ENCODE measurements around the gene MAPK10.

MAPK10 gene

DNA sequence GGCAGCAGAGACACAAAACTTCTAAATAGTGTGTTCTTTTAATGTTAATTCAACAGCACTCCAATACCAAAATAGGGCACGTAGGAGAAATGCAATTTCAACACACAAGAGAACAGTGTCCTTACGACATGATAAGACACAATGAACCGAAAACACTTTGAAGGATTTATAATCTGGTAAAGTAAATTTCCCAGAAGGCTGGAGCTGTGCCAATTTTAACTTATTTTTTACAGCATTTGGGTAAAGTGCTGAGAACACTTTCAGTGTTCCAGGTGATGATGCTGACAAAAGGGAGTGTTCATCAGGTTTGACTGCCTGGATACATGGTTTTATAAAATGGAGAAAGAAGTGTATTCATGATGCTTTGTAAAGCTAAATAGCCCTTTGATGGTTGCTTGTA lies 76.5 kb downstream of the MAPK10 start:
- no peak for DNase-seq (ENCODE audit: low spot score)
- TF ChIP-seq, protein P1, sequence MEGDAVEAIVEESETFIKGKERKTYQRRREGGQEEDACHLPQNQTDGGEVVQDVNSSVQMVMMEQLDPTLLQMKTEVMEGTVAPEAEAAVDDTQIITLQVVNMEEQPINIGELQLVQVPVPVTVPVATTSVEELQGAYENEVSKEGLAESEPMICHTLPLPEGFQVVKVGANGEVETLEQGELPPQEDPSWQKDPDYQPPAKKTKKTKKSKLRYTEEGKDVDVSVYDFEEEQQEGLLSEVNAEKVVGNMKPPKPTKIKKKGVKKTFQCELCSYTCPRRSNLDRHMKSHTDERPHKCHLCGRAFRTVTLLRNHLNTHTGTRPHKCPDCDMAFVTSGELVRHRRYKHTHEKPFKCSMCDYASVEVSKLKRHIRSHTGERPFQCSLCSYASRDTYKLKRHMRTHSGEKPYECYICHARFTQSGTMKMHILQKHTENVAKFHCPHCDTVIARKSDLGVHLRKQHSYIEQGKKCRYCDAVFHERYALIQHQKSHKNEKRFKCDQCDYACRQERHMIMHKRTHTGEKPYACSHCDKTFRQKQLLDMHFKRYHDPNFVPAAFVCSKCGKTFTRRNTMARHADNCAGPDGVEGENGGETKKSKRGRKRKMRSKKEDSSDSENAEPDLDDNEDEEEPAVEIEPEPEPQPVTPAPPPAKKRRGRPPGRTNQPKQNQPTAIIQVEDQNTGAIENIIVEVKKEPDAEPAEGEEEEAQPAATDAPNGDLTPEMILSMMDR (IDR thresholded peaks at IDR 0.05; ENCODE audit: extremely low read depth, missing control alignments) = no peak

DNA sequence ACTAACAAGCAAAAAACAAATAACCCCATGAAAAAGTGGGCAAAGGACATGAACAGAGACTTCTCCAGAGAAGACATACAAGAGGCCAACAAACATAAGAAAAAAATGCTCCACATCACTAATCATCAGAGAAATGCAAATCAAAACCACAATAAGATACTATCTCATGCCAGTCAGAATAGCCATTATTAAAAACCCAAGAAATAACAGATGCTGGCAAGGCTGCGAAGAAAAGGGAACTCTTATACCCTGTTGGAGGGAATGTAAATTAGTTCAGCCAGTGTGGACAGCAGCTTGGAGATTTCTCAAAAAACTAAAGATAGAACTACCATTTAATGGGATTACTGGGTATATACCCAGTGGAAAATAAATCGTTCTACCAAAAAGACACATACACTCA lies 79.6 kb downstream of the MAPK10 start:
- DNase-seq (ENCODE audit: low spot score) = no peak
- TF ChIP-seq, protein P1 (IDR thresholded peaks at IDR 0.05; ENCODE audit: extremely low read depth, missing control alignments) = no peak

DNA sequence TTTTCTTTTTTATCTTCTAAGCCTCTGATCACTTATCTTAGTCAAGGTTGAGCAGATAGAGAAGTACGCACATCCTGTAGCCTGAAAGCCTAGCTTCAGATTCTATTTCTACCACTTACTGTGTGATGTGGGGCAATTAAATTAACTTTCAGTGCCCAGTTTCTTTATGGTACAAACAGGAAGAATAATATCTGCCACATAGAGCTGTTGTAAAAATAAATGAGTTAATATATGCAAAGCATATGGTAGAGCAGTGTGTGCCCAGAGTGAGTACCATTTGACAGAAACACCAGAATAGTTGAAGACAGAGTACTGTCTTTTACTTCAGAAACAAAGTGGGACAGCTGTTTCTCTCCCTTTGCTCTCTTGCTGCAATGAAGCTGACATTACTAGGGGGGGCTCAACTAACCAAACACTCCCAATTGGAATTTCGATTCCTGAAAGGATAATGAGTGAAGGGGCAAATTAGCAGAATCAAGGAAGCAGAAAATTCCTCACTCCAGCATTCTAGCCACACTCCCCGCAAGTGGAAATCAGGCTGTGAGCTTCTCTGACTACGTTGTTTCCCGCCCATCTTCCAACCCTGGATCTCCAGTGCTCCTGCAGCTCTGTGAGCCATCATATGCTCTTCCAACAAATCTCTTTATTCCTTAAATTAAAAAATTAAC lies 80.4 kb downstream of the MAPK10 start:
- TF ChIP-seq, protein P1 (IDR thresholded peaks at IDR 0.05; ENCODE audit: extremely low read depth, missing control alignments) = no peak
- DNase-seq (ENCODE audit: low spot score) = no peak

DNA sequence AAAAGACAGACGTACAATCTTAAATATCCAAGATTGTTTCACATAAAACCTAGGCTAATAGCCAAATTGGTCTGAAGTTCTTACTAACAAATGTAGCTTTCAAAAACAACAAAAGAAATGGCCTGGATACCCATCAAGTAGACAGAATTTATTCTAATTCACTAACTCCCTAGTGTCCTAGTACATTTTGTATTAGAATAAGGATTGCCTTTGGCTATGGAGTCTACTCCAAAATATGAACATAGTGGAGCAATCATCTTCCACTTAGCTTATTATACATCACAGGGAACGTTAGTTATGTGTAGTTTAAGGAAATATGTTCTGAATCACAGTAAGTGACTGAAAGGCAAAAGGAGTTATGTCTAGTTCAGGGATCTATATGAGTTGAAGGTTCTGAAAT lies 81.7 kb downstream of the MAPK10 start:
- TF ChIP-seq, protein P1 (IDR thresholded peaks at IDR 0.05; ENCODE audit: extremely low read depth, missing control alignments) = no peak
- DNase-seq (ENCODE audit: low spot score) = no peak

DNA sequence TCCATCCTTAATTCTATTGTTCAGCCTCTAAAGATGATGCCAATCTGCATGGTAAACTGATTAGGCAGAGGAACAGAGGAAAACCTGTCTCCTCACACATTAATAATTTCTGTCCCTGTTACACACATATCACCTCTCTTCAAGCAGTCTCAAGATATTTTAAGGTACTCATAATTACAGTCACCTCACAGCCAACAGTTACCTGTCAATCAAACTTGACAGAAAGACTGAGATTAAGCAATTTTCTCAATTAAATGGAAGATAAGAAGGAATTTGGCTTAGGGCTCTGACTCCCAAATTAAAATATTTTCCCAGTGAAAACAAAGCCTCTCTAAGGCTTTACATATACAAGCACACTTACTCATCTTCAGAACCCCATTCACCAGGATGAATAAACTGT lies 85.2 kb downstream of the MAPK10 start:
- no peak for DNase-seq (ENCODE audit: low spot score)
- TF ChIP-seq, protein P1 (IDR thresholded peaks at IDR 0.05; ENCODE audit: extremely low read depth, missing control alignments) = no peak

DNA sequence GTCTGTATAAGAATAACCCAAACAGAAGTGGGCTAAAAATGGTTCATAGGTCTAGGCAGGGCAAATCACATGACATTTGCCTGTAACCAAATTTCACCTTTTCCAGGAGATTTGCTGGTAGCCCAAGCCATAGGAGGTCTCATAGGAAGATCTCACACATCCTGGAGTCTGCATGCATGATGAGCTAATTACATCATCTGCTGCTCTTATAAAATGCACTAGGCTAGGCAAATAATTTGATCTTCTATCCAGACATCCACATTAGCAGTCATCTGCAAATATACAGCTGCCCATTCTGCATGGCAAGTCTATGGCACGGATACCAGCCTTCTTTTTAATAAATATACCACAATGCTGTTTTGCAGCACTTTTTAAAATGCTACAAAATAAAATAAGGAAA lies 87.2 kb downstream of the MAPK10 start:
- DNase-seq (ENCODE audit: low spot score) = no peak
- TF ChIP-seq, protein P1 (IDR thresholded peaks at IDR 0.05; ENCODE audit: extremely low read depth, missing control alignments) = no peak

DNA sequence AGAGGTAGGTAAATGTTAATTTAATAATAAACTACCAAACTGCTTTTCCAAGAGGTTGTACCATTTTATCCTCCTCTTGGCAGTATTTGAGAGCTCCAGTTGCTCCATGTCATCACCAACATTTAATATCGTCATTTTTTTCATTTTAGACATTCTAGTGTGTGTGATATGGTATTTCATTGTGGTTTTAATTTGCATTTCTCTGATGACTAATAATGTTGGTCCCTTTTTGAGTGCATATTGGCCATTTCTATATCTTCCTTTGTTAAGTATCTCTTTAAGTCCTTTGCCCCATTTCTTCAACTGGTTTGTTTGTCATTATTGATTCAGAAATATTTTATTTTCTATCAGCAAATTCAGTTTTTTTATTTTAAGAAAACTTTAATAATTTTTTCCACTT lies 88.8 kb downstream of the MAPK10 start:
- no peak for DNase-seq (ENCODE audit: low spot score)
- TF ChIP-seq, protein P1 (IDR thresholded peaks at IDR 0.05; ENCODE audit: extremely low read depth, missing control alignments) = no peak
